CD4-positive, alpha-beta T cell treated with Interleukin-17A for 1 hour (primary cell): ENCODE data around the gene DYNLL1.
A peak's percentile ranks its signal among the peaks of the same experiment; 100 is the strongest.
"Not testable (repeated sequence)": the region's sequence is repeated elsewhere in the genome, so short reads cannot be mapped to it uniquely, and the experiment has no call there.

Experiments
- DNase-seq: peaks from one replicate; pipeline ENCODE4 v3.0.0-alpha.2; 2020

Gene DYNLL1

DNA sequence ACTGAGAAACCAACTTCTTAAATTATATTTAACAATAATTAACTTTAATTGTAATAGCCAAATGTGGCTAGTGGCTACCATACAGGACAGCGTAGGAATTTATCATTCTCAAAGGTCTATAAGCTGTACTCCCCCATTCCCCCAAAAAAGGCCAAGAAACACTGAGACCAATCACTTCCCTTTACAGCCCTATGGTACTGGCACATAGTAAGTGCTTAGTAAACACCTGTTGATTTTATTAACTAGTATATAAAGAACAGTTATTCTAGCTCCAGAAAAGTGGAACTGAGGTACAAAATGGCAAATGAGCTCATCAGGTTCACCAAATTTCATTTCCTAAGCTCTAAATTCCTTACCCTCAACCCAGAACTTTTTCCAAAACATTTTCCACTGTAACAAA is 20.3 kb upstream of the DYNLL1 start:
- no peak for DNase-seq

DNA sequence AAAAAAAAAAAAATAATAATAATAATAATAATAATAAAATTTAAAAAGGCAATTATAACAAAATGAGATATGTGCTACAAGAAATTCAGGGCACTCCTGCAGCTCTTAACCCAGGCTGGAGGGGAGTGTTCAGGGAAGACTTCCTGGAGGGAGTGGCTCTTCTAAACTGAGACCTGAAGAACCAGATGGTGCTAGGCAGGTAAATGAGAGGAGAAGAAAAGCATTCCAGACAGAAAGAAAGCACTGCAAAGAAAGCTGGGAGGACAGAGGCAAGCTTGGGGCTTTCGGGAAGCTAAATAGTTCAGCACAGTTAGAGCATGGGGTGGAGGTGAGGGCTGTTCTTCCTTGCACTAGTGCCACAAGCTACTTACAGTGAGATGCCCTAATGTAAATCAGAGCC is 16.5 kb upstream of the DYNLL1 start:
- no peak for DNase-seq

- no peak for DNase-seq
These were observed 15.7 kb upstream of the DYNLL1 start for GRCh38 chr12:120480211-120480610.

DNA sequence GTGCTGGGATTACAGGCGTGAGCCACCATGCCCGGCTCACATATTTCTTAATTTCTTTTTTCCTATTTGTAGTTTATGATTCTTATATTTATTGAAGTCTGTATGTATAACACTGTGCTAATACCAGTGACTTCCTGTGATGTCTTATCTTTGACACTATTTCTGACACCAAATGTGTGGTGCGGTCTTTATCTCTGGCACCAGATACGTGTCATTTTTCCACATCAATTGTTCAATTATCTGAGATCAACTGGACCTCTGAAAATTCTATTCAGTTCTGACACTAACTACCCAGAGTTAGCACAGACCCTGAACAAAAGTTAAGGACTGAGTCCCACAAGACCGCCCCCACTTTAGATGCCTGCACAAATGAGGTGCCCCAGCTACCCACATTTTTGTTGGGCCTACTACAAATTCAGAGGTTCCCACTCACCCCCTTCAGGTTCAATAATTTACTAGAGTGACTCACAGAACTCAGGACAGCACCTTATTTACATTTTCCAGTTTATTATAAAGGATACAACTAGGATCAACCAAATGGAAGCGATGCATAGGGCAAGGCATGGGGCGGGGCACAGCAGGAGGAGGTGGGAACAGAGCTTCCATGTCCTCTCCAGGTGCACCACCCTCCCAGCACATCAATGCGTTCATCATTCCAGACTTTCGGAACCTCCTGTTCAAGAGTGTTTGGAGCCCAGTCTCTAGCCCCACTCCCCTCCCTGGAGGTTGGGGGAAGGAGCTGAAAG is 14.7 kb upstream of the DYNLL1 start:
- DNase-seq, result peak; percentile 63

GRCh38 chr12:120483621-120484020 is 12.3 kb upstream of the DYNLL1 start:
- no peak for DNase-seq

- DNase-seq, result no peak
These were observed 9.7 kb upstream of the DYNLL1 start for GRCh38 chr12:120485961-120486881.

DNA sequence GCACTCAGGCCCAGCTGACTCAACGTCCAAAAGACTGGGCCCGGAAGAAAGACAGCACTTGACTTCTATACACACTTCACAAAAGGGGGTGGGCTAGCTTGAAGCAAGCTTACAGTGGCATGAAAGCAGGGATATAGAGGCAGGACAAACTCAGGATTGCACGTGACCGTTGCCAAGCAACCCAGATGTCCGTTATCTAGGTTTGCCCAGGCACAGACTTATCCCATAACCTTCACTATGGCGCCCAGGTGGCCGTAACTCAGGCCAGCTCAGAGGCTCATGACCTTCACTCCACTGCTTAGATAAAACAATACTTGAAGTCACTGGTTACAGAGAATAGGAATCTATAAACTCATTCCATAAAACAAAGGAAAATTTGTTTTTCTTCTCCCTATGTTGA is 8.4 kb upstream of the DYNLL1 start:
- not testable (repeated sequence) for DNase-seq

DNA sequence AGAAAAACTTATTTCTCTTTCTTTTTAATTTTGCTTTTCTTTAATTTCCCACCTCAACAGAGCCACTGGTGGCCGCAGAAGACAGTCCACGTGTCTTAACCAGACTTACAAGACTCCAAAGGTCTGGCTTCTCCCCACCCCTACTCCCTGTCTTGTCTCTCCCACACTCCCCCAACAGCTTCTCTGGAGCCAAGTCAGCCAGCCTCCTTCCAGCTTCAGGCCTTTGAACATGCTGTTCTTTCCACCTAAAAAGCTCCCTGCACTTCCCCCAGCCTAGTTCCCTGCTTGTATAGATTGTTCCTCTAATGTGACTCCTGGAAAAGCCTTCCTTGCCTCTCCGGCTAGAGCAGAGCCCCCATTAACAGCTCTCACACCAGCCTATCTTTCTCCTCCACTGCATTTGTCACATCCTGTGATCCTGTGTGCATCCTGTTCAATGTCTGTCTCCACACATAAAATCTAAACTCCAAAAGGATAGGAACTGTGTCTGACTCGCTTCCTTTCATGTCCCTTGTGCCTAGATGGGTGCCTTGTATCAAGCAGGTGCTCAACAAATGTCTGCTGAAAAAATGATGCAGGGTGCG is 7.8 kb upstream of the DYNLL1 start:
- no peak for DNase-seq

GRCh38 chr12:120489018-120489417 is 6.9 kb upstream of the DYNLL1 start:
- no peak for DNase-seq

- no peak for DNase-seq
These were observed 5.6 kb upstream of the DYNLL1 start for GRCh38 chr12:120490325-120490724.

DNA sequence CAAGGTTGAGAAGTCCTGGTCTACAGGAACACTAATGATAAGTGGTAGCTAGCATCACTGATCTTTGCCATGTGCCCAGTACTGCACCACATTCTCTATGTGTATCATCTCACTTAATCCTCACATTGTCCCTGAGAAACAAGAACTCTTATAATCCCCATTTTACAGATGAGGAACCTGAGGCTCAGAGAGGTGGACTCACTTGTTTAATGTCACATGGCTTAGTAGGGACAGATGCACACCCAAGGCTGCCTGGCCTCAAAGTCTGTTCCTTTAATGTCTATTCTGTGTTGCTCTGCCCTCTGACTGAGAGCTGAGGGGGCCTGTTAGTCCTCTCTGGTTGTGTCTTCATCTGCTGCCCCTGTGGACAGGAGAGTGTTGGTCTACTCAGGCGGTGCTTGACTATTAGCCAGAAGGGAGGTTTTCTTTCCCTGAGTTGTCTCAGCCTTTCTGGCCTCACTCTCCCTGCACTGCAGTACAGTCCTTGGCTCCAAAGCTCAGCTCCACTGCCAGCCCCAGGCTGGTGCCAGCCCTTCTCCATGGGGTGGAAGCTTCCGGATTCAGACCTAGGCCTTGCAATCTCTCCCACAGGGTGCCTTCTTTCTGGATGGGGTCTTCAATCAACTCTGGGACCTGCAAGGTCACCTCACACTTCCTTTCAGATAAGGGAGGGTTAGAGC is 4.9 kb upstream of the DYNLL1 start:
- no peak for DNase-seq

- no peak for DNase-seq
These were observed 655 bp upstream of the DYNLL1 start for GRCh38 chr12:120495186-120495730.

DNA sequence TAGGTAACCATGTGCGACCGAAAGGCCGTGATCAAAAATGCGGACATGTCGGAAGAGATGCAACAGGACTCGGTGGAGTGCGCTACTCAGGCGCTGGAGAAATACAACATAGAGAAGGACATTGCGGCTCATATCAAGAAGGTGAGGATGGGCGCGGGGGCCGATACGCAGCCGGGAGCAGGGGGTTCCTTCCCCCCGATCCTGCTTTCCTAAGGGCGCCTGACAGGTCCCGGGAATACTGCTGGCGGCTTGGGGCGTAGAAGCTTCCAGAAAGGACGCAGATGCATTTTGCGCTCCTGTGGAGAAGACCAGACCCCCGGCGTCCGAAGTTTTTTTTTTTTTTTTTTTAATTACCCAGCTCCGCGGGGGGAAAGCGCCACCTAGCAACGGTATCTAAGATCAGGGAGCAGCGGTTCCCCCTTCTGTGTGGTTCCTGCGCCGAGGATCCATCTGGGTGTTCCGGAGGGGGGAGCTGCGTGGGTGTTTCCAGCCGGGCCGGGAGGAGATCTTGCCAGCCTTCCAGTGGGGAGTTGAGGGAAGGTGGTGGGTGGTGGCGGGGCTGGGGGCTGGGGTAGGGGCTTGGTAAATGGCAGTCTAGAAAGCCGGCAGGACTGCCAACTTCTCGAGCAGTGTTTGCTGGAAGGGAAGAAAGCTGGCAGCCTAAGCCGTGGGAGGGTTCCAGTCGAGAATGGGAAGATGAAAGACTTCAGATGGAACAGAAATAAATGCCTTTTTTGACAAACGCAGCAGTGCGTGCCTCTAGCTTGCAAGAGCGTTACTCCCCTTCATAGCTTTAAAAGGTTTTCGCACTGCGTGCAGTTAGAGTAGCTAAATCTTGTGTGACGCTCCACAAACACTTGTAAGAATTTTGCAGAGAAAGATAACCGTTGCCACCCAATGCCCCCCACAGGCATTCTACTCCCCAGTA is 764 bp downstream of the DYNLL1 start:
- DNase-seq, result peak; percentile 64

DNA sequence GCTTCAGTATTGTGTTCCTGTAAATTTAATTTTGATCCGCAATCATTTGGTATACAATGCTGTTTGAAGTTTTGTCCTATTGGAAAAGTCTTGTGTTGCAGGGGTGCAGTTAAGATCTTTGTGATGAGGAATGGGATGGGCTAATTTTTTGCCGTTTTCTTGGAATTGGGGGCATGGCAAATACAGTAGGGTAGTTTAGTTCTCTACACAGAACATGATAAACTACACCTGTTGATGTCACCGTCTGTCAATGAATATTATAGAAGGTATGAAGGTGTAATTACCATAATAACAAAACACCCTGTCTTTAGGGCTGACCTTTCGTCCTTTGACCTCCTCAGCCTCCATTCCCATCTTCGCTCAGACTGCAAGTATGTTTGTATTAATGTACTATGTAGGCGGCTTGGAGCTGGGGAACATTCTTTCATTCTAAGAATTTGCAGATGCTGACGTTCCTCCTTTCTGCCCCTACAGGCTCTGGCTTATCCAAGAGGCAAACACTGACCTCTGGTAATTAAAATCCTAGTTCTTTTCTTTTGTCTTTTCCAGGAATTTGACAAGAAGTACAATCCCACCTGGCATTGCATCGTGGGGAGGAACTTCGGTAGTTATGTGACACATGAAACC is 1.7 kb downstream of the DYNLL1 start:
- no peak for DNase-seq

DNA sequence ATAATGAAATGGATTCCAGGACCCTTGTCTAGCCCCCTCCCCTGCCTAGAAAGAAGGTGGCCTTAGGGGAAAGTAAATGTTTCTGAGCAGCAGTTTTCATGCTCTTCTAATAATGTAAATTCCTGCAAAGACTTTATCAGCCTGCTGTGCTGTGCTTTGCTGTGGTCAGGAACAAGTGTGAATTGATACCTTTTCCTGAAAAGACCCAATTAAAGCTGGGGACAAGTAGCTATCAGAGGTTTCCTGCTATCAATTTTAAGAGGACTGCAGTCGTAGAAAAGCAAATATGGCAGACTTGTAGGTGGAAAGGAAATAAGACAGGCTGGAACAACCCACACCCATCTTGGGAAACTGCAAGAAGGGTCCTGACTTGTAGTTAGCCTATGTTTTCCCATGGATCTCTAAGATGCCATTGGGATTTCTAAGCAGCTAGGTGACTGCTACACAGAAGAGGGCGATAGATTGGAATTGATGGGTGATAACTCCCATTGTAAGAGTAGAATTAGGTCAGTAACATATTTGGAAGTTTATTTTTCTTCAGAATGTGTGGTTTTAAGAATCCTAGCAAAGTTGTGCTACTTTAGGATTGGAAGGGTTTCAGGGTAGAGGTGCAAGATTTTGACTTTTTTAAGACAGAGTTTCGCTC is 3.1 kb downstream of the DYNLL1 start:
- no peak for DNase-seq

DNA sequence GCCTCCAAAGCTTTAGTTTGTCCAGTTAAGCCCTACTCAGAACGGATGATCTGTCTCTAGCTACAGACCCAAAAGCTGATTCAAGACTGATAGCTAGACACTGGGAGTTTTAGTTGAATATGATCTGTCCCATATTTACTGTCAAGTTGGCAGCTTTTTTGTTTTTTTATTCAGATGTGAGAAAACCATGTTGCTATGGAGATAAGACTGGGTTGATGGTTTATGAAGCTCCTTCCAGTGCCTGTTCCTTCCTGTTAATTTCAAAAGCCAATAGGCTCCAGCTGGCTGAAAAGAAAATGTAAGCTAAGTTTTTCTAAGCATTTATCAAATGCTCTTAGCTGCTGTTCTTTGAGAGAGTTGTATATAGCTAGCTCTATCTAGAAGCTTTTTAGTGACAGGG is 4.7 kb downstream of the DYNLL1 start:
- DNase-seq, result peak; percentile 15

DNA sequence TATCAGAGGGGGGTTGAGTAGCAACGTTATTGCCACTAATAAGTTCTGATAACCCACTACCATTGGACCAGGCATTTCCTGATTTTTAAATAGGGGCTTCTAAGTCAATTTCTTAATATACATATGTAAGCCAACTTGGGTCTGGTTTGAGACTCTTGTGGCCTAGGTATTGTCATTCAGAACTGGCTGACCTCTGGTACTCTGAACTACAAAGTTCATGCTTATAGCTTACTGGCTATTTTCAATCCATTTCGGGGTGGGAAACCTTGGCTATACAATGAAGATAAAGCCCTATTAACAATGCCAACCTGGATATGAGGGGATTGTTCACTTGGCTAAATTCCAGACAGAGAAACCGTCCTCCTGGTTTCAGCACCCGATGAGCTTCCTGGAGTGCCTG is 8.7 kb downstream of the DYNLL1 start:
- DNase-seq, result no peak

DNA sequence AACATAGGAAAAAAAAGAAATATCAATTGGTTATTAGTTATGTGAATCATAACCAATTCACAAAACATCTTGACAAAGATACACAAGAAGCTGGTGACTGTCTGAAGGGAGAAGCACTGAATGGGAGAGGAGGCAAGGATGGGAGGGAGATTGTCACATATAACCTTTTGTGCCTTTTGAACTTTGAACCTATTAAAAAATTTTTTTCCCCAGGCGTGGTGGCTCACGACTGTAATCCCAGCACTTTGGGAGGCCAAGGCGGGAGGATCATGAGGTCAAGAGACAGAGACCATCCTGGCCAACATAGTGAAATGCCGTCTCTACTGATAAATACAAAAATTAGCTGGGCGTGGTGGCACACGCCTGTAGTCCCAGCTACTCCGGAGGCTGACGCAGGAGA is 12.6 kb downstream of the DYNLL1 start:
- no peak for DNase-seq

GRCh38 chr12:120514002-120514401 is 18.1 kb downstream of the DYNLL1 start:
- DNase-seq, result no peak

GRCh38 chr12:120515496-120515895 is 19.6 kb downstream of the DYNLL1 start:
- no peak for DNase-seq

DNA sequence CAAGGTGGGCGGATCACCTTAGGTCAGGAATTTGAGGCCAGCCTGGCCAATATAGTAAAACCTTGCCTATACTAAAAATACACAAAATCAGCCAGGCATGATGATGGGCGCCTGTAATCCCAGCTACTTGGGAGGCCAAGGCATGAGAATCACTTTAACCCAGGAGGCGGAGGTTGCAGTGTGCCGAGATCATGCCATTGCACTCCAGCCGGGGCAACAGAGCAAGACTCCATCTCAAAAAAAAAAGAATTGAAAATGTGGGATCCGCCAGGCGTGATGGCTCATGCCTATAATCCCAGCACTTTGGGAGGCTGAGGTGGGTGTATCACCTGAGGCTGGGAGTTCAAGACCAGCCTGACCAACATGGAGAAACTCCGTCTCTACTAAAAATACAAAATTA is 23.4 kb downstream of the DYNLL1 start:
- not testable (repeated sequence) for DNase-seq
